Aorta (tissue), 5 donors: ENCODE measurements around the gene PRPS1L1. TPM values are rescaled to one million over a fixed set of nuclear protein-coding genes. Genes with fewer than 3 reads are reported as not detected.

Experiments used
- ATAC-seq: fragments of 200-7000 bp; cut with Tn5 transposase; one replicate; pipeline ENCODE4 v1.9.1; 2022; ENCODE audit warnings: moderate library complexity; ENCODE audit not compliant: low FRiP score
- DNase-seq, 2 donors: peaks; one replicate each; pipeline ENCODE4 v3.0.0-alpha.2; 2020
- H3K27ac ChIP-seq, 2 donors: one replicate each; pipeline ENCODE4 v1.5.1; 2013; ENCODE audit warnings: low read length in 2 of 2, mild to moderate bottlenecking in 2 of 2, moderate library complexity in 2 of 2, control low read depth in 1 of 2, inconsistent platforms in 1 of 2, low read depth in 1 of 2
- H3K27me3 ChIP-seq, 2 donors: one replicate each; pipeline ENCODE4 v1.6.1; 2013; ENCODE audit warnings: control low read depth in 1 of 2, low read length in 1 of 2, mild to moderate bottlenecking in 1 of 2, moderate library complexity in 1 of 2; ENCODE audit not compliant: insufficient read depth in 2 of 2, control insufficient read depth in 1 of 2
- H3K36me3 ChIP-seq, 2 donors: one replicate each; pipeline ENCODE4 v1.6.1; 2013; ENCODE audit warnings: control low read depth in 1 of 2, low read length in 1 of 2, mild to moderate bottlenecking in 1 of 2; ENCODE audit not compliant: insufficient read depth in 2 of 2, control insufficient read depth in 1 of 2
- H3K4me1 ChIP-seq, 2 donors: one replicate each; pipeline ENCODE4 v1.6.1; 2013; ENCODE audit warnings: low read length in 2 of 2, control low read depth in 1 of 2, mild to moderate bottlenecking in 1 of 2, moderate library complexity in 1 of 2; ENCODE audit not compliant: insufficient read depth in 2 of 2, control insufficient read depth in 1 of 2
- H3K4me3 ChIP-seq, 2 donors: one replicate each; pipeline ENCODE4 v1.5.1; 2013; ENCODE audit warnings: low read length in 2 of 2, control low read depth in 1 of 2, mild to moderate bottlenecking in 1 of 2
- H3K9me3 ChIP-seq: one replicate; pipeline ENCODE4 v1.6.1; 2013; ENCODE audit warnings: mild to moderate bottlenecking, low read length; ENCODE audit not compliant: control insufficient read depth
- WGBS, 2 donors: extraction: QIAGEN DNeasy Blood & Tissue Kit; methylation state at CpG; one replicate each; pipeline ENCODE4 v1.1.7; 2013; 5-methylcytosine and 5-hydroxymethylcytosine counted together
- intact Hi-C, 2 donors: fragments of 100-400 bp; cut with DNase I; formaldehyde crosslinking; loops; one replicate each; pipeline versions ENCODE4 v1.14.2 to v1.15.0; 2022
- polyA plus RNA-seq, 2 donors: library from polyadenylated mRNA; stranded (reverse); fragments of 200-250 nt; gene quantifications; one replicate each; pipeline ENCODE4 v1.2.3, GENCODE V29; 2013
- total RNA-seq, 2 donors: library from RNA; stranded (reverse); fragmentation: NEBNext Ultra II Directional; extraction: Animal tissue kit (Norgen Biotek cat#: 25700); gene quantifications; one replicate each; pipeline ENCODE4 v1.2.1, GENCODE V29; 2021
- donor health status: healthy with polysubstance abuse.
- donor health status: Bipolar disorder and iron deficiency.
- donor health status: DM: no; HTN: no; CAD: no.
- donor health status: DM: no; HTN: no; CAD: no.
- donor health status: DM: yes; HTN: yes; CAD: no.

The PRPS1L1 gene
- total and polyA plus RNA-seq, 4 donors, result not detected

DNA sequence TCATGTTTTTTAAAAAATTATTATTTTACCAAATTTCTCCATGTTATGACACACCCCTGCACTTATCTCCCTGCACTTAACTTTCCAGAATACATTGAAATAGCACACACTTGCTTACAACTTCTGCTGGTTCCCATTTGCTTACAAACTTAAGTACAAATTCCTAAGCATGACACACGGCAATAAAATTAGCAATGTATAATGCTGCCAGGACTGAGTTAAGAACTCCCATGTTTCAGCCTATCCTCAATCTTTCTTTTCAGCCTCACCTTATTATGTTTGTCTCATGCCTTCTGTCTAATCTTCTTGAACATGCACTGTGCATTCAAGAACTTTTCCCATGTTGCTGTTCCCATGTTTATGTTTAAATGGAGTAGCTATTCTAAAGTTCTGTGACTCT, 40.8 kb downstream of the PRPS1L1 start:
- H3K4me1 ChIP-seq, result no peaks in the 10 kb centered on the region
- no peak for ATAC-seq
- H3K27ac ChIP-seq, result no peak overlapping the region
- no peaks in the 10 kb centered on the region for H3K36me3 ChIP-seq
- no peaks in the 10 kb centered on the region for H3K27me3 ChIP-seq
- H3K4me3 ChIP-seq, result no peak overlapping the region
- intact Hi-C loops, result no loop called here
- no peaks in the 10 kb centered on the region for H3K9me3 ChIP-seq
- WGBS, 2 donors, result 4 to 6% methylated on average over 1 of the region's 1 CpG
- no peak for DNase-seq

DNA sequence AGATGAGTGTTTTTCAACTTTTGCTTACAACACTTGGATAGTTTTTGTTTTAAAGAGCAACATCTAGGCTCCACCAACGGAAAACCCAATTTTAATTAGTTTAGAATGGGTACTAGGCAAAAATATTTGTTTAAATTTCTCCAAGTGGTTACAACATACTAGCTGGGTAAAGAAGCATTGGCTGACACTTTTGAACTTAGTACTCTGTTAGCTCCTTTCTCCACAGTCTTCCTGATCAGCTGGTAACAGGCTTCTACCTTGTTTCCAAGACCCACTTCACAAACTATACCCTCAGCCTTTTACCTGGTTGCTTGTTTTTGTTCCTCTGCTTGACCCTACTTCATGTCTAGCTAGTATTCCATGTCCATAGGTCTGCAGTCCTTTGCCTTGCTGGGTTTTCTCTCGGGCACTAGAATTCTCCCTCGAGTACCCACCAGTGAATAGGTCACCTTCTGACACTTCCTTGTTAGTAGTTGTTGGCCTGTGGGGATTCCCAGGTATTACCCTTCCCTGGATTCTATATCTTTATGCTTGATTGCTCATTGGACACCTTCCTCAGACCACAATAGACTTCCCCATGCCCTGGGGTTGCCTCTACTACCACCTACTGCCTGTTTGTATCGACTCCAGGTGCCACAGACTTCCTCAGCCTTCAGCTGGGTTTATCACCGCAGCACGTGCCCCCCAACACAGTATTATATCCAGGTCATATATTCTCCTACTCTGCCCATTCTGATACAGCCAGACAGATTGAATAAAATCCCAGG, 42.0 kb downstream of the PRPS1L1 start:
- 90% methylated on average over 6 of the region's 6 CpGs for WGBS, 2 donors
- intact Hi-C loops, result no loop called here

DNA sequence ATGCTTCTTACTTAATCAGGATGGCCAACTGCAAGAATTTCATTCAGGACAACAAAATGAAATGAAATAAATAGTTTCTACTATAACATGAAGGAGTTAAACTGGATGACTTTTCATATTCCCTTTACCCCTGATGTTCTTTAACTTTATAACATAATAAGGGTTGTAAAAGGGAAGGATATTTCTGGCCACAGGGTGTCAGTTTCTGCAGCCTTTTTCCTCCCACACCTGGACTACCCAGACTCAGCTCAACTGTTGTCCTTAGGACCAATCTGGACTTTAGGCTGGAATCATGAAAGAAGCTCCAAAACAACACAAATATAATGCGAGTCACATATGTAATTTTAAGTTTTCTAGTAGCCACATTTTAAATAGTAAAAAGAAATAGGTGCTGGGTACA, 43.4 kb downstream of the PRPS1L1 start:
- Histone ChIP-seq H3K27ac (no peak overlapping the region), H3K36me3 (no peaks in the 10 kb centered on the region), H3K4me1 (no peaks in the 10 kb centered on the region), H3K27me3 (no peaks in the 10 kb centered on the region), H3K4me3 (no peak overlapping the region), H3K9me3 (no peaks in the 10 kb centered on the region)
- 80 to 92% methylated on average over 1 of the region's 1 CpG for WGBS, 2 donors
- ATAC-seq (no peak), DNase-seq (no peak)
- intact Hi-C loops, result no loop called here

More for the DNA sequence above, 42.0 kb downstream of the PRPS1L1 start:
- Histone ChIP-seq H3K4me3 (no peak overlapping the region), H3K27ac (no peak overlapping the region), H3K36me3 (no peaks in the 10 kb centered on the region), H3K27me3 (no peaks in the 10 kb centered on the region), H3K9me3 (no peaks in the 10 kb centered on the region), H3K4me1 (no peaks in the 10 kb centered on the region)
- no peak for DNase-seq
- ATAC-seq, result no peak

DNA sequence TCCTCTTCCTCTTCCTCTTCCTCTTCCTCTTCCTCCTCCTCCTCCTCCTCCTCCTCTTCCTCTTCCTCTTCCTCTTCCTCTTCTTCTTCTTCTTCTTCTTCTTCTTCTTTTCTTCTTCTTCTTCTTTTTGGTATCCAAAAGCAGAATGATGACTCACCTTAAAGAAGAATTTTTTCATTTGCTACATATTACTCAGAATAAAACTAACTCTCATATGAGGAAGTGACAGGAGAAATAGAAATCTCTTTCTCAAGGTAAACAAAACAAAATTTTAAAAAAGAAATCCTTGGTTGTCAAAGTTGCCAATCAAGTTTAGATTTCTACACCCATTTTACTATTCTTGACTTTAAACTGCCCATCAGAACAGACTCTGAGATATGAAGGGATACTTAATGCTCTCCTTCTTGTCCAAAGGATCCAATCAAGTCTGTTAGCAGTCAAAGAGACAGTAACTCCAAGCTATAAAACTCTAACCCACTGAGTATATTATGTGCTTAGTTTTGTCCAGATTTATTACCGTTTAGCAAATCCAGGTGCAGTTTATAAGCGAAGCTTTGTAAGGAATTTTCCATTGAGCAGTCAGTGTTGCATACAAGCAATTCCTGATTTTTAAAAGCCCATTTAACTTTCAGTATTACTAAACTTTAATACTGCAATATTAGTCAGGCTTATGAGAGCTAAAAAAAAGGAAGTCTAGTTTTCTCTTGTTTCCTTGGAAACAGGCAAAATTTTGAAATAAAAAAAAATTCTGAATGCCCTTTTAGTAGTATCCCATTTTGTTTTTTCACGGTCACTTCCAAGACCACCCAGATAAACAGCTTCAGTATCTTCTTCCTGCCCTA, 44.2 kb downstream of the PRPS1L1 start:
- DNase-seq (no peak), ATAC-seq (no peak)
- 76 to 85% methylated on average over 3 of the region's 3 CpGs for WGBS, 2 donors
- Histone ChIP-seq H3K36me3 (no peaks in the 10 kb centered on the region), H3K27me3 (no peaks in the 10 kb centered on the region), H3K4me1 (no peaks in the 10 kb centered on the region), H3K4me3 (no peak overlapping the region), H3K27ac (no peak overlapping the region), H3K9me3 (no peaks in the 10 kb centered on the region)
- intact Hi-C loops, result no loop called here

DNA sequence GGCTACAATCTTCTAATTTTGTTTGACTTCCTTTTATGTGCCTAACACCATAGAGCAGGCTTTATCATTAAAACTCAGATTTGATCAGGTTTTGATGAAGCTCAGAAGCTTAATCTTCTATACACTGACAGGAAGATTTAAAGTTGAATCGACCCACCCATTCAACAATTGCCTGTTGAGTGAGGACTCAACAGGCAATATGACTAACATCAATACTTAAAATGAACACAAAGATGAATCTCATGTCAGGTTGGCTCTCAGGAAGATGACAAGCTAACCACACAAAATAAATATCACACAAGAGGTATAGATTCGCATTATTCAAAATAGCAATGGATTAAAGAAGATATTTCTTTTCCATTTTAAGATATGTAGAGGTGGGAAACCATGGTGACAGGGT, 50.7 kb downstream of the PRPS1L1 start:
- Histone ChIP-seq H3K4me3 (no peak overlapping the region), H3K27me3 (no peaks in the 10 kb centered on the region), H3K36me3 (no peaks in the 10 kb centered on the region), H3K9me3 (no peaks in the 10 kb centered on the region), H3K4me1 (no peaks in the 10 kb centered on the region), H3K27ac (no peak overlapping the region)
- intact Hi-C loops, result loop anchor here in 1 of 2 donors (10.0 kb wide), 1 partner anchor 368 kb away; no protein-coding TSS in a partner anchor
- no peak for ATAC-seq
- DNase-seq, result no peak
- 48 to 50% methylated on average over 2 of the region's 2 CpGs for WGBS, 2 donors

Other genes with a start within 250 kb of the PRPS1L1 start
- gene SNX13, start 87.4 kb downstream of the PRPS1L1 start, total RNA-seq, result 10 to 100 TPM; 44.9 to 52.0 TPM
- 10 to 100 TPM in 1 of 2 donors, 1 to 10 TPM in 1; 9.4 to 10.3 TPM for gene SNX13, start 87.4 kb downstream of the PRPS1L1 start, polyA plus RNA-seq